Mammary epithelial cell (primary cell): ENCODE data around the gene PARD3B.

Experiments
- EZH2 ChIP-seq: IDR thresholded peaks from 2 replicates; pipeline ENCODE4 v1.6.1; 2012; ENCODE audit warnings: low read length, inconsistent platforms, borderline replicate concordance
- TF ChIP-seq, protein P1 (sequence below), 2 donors: IDR thresholded peaks in 1 of 2; conservative IDR thresholded peaks in 1 of 2; 2 replicates each; pipeline ENCODE4 v1.5.1; 2011 to 2012; ENCODE audit warnings: inconsistent platforms in 2 of 2, low read length in 2 of 2, mild to moderate bottlenecking in 2 of 2, control low read depth in 1 of 2, low read depth in 1 of 2; ENCODE audit not compliant: insufficient read depth in 1 of 2; ENCODE audit errors: extremely low read depth in 1 of 2

DNA sequence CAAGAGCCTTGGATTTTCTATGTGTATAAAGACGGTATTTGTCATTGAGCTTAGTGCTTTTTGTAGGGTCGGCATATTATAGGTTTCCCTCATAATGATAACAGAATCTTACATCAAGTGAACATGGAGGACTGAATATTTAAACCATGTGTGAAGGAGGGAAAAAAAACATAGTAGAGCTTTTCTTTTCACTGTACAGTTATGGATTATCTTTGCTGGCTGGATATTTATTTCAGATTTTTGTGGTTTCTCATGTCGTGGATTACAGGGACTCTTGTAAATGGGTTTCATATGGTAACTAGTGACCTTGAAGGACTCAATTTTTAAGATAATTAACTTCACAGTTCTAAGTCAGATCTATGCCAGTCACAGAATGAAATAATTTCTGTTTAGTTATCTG lies 806.8 kb downstream of the PARD3B start:
- TF ChIP-seq, protein P1, sequence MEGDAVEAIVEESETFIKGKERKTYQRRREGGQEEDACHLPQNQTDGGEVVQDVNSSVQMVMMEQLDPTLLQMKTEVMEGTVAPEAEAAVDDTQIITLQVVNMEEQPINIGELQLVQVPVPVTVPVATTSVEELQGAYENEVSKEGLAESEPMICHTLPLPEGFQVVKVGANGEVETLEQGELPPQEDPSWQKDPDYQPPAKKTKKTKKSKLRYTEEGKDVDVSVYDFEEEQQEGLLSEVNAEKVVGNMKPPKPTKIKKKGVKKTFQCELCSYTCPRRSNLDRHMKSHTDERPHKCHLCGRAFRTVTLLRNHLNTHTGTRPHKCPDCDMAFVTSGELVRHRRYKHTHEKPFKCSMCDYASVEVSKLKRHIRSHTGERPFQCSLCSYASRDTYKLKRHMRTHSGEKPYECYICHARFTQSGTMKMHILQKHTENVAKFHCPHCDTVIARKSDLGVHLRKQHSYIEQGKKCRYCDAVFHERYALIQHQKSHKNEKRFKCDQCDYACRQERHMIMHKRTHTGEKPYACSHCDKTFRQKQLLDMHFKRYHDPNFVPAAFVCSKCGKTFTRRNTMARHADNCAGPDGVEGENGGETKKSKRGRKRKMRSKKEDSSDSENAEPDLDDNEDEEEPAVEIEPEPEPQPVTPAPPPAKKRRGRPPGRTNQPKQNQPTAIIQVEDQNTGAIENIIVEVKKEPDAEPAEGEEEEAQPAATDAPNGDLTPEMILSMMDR (conservative IDR thresholded peaks at IDR 0.05 in 1 of 2, IDR thresholded peaks at IDR 0.05 in 1 of 2; ENCODE audit: extremely low read depth in 1 of 2, insufficient read depth in 1 of 2, low read depth in 1 of 2, low read length in 2 of 2), result no peak
- no peak for TF ChIP-seq EZH2
